MM.1S (cell line): ENCODE results near the gene CST9L.

ENCODE experiments used
- DNase-seq: peaks from one replicate; pipeline ENCODE4 v3.0.0-alpha.2; 2015
- H2AFZ ChIP-seq: fragments of 300-600 bp; sonication (generic); 2 replicates; pipeline ENCODE4 v1.6.0; 2016; ENCODE audit warnings: antibody characterized with exemption, low read length
- H3F3A ChIP-seq: fragments of 300-600 bp; sonication (generic); 2 replicates; pipeline ENCODE4 v1.6.1; 2016; ENCODE audit warnings: mild to moderate bottlenecking, antibody characterized with exemption, low read length, moderate library complexity, mixed read lengths; ENCODE audit not compliant: insufficient read depth
- H3K27ac ChIP-seq: fragments of 300-600 bp; sonication (generic); 2 replicates; pipeline ENCODE4 v1.5.1; 2016; ENCODE audit warnings: mild to moderate bottlenecking, low read length
- H3K27me3 ChIP-seq: fragments of 300-600 bp; sonication (generic); replicated peaks from 2 replicates; pipeline ENCODE4 v1.6.0; 2016; ENCODE audit warnings: low read length; ENCODE audit not compliant: insufficient read depth
- H3K36me3 ChIP-seq: fragments of 300-600 bp; sonication (generic); replicated peaks from 2 replicates; pipeline ENCODE4 v1.6.1; 2016; ENCODE audit warnings: mild to moderate bottlenecking, low read length, mixed read lengths; ENCODE audit not compliant: insufficient read depth
- H3K4me1 ChIP-seq: fragments of 300-600 bp; sonication (generic); 2 replicates; pipeline ENCODE4 v1.6.1; 2016; ENCODE audit warnings: low read length, mixed read lengths
- H3K4me2 ChIP-seq: fragments of 300-600 bp; sonication (generic); 2 replicates; pipeline ENCODE4 v1.6.0; 2016; ENCODE audit warnings: low read depth, low read length
- H3K4me3 ChIP-seq: fragments of 300-600 bp; sonication (generic); 2 replicates; pipeline ENCODE4 v1.5.1; 2016; ENCODE audit warnings: low read length, mixed read lengths
- H3K79me2 ChIP-seq: fragments of 300-600 bp; sonication (generic); 2 replicates; pipeline ENCODE4 v1.6.1; 2016; ENCODE audit warnings: mixed run types, low read length, mixed read lengths
- H3K9ac ChIP-seq: fragments of 300-600 bp; sonication (generic); 2 replicates; pipeline ENCODE4 v1.6.1; 2016; ENCODE audit warnings: low read length, mixed read lengths
- H3K9me2 ChIP-seq: fragments of 300-600 bp; sonication (generic); replicated peaks from 2 replicates; pipeline ENCODE4 v1.6.1; 2016; ENCODE audit warnings: mild to moderate bottlenecking, low read length, mixed read lengths; ENCODE audit not compliant: insufficient read depth
- H3K9me3 ChIP-seq: fragments of 300-600 bp; sonication (generic); replicated peaks from 2 replicates; pipeline ENCODE4 v1.6.1; 2016; ENCODE audit warnings: mild to moderate bottlenecking, low read length, mixed read lengths; ENCODE audit not compliant: insufficient read depth
- H4K20me1 ChIP-seq: fragments of 300-600 bp; sonication (generic); 2 replicates; pipeline ENCODE4 v1.6.1; 2016; ENCODE audit warnings: mild to moderate bottlenecking, low read length, moderate library complexity, mixed read lengths; ENCODE audit not compliant: insufficient read depth
- EZH2 ChIP-seq: fragments of 300-600 bp; sonication (generic); optimal IDR thresholded peaks from 2 replicates; pipeline ENCODE3; 2017; ENCODE audit warnings: low read depth, mild to moderate bottlenecking, antibody characterized with exemption, low read length, mixed read lengths
- EZH2phosphoT487 ChIP-seq: fragments of 300-600 bp; sonication (generic); IDR thresholded peaks from 2 replicates; pipeline ENCODE4 v1.6.1; 2018; ENCODE audit warnings: antibody characterized with exemption, low read length
- TF ChIP-seq, protein P1 (sequence below): fragments of 300-600 bp; sonication (generic); IDR thresholded peaks from 2 replicates; pipeline ENCODE4 v1.5.1; 2016; ENCODE audit warnings: antibody characterized with exemption, low read length, mixed read lengths

CST9L gene

DNA sequence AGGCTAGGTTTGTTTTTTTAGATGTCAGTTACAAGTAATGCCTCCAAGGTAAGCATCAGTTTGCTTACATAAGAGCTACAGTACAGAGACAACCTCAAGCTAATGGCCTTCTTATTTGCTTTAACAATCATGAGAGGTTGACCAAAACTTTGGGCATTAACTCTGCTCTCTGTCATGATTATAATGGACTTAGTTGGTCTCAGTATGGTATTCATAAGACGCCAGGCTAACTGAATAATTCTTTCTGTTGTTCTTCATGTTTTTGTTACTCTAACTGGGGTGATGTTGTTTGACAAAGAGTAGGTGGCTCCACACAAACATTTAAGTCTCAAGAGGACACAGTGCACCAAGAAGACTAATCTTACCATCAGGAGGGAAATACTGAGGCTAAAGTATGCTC is 27.7 kb upstream of the CST9L start:
- Histone ChIP-seq H4K20me1 (no peaks in the 10 kb centered on the region), H3K9me2 (no peaks in the 10 kb centered on the region), H3K9ac (no peak overlapping the region), H3K4me1 (no peaks in the 10 kb centered on the region), H3K36me3 (no peaks in the 10 kb centered on the region), H3K4me2 (no peak overlapping the region), H3K4me3 (no peak overlapping the region), H3F3A (no peaks in the 10 kb centered on the region), H3K27ac (no peak overlapping the region), H3K27me3 (no peaks in the 10 kb centered on the region), H3K79me2 (no peaks in the 10 kb centered on the region), H2AFZ (no peak overlapping the region), H3K9me3 (no peaks in the 10 kb centered on the region)
- TF ChIP-seq EZH2phosphoT487 (no peak), EZH2 (no peak)
- TF ChIP-seq, protein P1, sequence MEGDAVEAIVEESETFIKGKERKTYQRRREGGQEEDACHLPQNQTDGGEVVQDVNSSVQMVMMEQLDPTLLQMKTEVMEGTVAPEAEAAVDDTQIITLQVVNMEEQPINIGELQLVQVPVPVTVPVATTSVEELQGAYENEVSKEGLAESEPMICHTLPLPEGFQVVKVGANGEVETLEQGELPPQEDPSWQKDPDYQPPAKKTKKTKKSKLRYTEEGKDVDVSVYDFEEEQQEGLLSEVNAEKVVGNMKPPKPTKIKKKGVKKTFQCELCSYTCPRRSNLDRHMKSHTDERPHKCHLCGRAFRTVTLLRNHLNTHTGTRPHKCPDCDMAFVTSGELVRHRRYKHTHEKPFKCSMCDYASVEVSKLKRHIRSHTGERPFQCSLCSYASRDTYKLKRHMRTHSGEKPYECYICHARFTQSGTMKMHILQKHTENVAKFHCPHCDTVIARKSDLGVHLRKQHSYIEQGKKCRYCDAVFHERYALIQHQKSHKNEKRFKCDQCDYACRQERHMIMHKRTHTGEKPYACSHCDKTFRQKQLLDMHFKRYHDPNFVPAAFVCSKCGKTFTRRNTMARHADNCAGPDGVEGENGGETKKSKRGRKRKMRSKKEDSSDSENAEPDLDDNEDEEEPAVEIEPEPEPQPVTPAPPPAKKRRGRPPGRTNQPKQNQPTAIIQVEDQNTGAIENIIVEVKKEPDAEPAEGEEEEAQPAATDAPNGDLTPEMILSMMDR: no peak
- no peak for DNase-seq

DNA sequence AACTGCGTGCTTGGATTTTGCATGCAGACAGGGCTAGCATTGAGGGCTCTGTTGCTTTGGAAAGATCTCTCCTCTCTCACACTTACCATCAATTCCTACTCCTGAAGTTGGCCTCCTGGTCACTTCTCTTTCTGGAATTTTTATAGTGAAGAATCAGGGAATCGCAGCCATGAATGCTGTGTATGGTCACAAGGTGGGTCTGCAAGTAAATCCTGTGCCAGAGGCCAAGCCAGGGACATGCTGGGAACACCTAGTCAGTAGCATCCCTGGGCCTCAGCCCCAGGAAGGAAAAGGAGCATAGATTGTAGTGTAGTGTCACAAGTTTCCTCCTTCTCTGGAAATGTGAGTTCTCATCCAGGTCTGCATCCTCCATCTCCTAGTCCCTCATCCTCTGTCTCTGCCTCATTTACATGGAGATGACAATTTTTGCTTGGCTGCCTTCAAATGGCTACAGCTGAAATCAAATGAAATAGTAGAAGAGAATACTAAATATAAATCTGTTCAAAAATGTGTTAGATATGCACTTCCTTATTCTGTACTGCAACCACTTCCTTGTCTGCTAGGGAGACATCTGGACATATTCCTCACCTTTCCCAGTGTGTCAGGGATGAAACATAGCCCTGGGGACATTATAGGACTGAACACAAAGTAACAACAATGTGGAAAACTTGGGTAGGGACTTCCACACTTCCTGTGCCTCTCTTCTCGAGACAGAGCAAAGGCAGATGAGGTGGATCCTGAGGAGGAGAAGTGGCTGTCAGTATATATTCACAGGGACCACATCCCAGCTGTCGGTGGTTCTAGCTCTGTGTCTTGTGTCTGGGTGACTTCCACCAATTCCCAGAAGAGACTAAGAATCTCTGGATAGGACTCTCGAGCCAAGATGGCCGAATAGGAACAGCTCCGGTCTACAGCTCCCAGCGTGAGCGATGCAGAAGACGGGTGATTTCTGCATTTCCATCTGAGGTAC is 20.4 kb upstream of the CST9L start:
- Histone ChIP-seq H3K9me3 (no peaks in the 10 kb centered on the region), H3K27me3 (no peaks in the 10 kb centered on the region), H3K4me2 (no peak overlapping the region), H3K4me1 (no peaks in the 10 kb centered on the region), H3K9ac (no peak overlapping the region), H3K36me3 (no peaks in the 10 kb centered on the region), H3K79me2 (no peaks in the 10 kb centered on the region), H3F3A (no peaks in the 10 kb centered on the region), H3K4me3 (no peak overlapping the region), H3K9me2 (no peaks in the 10 kb centered on the region), H2AFZ (0 out of 2 replicates have a peak overlapping the region, but pooled peaks have one; percentile 34), H4K20me1 (no peaks in the 10 kb centered on the region), H3K27ac (no peak overlapping the region)
- DNase-seq: no peak
- TF ChIP-seq EZH2phosphoT487 (no peak), EZH2 (no peak)
- TF ChIP-seq, protein P1: no peak

DNA sequence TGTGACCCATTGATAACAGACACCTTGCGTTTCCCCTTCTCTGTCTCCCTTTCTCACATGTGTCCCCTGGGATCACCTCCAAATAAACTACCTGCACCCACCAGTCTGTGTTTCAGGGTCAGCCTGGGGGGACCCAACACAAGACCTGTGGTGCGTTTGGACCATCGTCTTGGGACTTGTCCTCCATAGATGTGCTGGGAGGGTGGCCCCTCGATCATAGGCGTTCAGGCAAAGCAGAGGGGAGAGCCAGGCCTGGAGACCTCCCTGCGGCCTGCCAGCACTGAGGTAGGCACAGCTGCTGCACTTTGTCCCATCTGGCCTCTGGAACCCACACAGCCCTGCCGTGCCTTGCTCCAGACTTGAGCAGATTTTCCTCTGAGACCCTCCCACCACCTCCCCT is 19.3 kb upstream of the CST9L start:
- H3K9me2 ChIP-seq: no peaks in the 10 kb centered on the region
- no peaks in the 10 kb centered on the region for H3F3A ChIP-seq
- DNase-seq: no peak
- H3K4me2 ChIP-seq: no peak overlapping the region
- no peak overlapping the region for H3K4me3 ChIP-seq
- H2AFZ ChIP-seq: no peak overlapping the region
- H3K27ac ChIP-seq: no peak overlapping the region
- no peaks in the 10 kb centered on the region for H3K79me2 ChIP-seq
- H3K9ac ChIP-seq: no peak overlapping the region
- no peaks in the 10 kb centered on the region for H3K27me3 ChIP-seq
- no peaks in the 10 kb centered on the region for H3K4me1 ChIP-seq
- no peaks in the 10 kb centered on the region for H4K20me1 ChIP-seq
- no peaks in the 10 kb centered on the region for H3K9me3 ChIP-seq
- TF ChIP-seq EZH2phosphoT487: no peak
- no peak for TF ChIP-seq EZH2
- TF ChIP-seq, protein P1: no peak
- H3K36me3 ChIP-seq: no peaks in the 10 kb centered on the region
